ENCODE data around the gene BCAP29.

BCAP29 gene

GRCh38 chr7:107582875-107583274 lies 2.8 kb downstream of the BCAP29 start:
- no peak for DNase-seq

DNA sequence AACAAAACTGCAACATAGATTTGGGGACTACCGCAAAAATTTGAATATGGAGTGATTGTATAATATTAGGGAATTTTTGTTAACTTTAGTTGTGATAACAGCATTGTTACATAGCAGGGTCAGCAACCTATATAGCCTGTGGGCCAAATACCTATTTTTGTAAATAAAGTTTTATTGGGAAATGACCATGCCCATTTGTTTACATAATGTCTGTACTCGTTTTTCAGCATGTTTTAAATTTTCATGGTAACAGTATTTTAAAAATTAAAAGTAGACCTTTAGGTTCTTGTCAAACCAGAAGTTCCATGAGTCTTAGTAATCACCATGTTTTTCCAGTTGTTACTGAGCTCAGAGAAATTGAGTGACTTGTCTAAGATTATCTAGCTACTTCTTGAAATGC lies 4.7 kb downstream of the BCAP29 start:
- DNase-seq: no peak

DNA sequence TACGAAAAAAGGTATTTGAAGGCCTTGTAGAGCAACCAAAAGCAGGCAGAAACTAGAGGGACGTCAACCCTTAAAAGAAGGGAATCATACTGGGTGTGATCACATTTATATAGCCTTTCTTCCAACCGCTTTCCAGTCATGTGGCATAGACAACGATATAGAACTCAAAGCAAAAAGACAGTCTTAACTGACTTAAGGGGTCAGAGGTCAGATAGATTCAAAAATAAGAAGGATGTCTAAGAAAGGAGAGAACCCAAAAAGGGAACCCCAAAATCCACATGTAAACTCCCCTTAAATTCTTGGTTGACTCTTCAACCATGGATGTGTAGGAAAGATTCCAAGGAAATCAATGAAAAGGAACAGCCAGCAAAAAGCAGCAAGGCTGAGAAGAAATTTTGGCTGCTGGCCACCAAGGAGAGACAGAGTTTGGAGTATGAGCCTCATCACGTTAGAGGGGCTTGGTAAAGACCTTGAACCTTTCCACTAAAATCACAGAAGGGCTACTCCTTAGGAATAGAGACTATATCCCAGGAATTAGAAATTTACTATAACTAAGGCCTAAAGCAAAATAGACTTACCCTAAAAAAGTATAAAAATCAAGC lies 8.6 kb downstream of the BCAP29 start:
- DNase-seq: no peak

DNA sequence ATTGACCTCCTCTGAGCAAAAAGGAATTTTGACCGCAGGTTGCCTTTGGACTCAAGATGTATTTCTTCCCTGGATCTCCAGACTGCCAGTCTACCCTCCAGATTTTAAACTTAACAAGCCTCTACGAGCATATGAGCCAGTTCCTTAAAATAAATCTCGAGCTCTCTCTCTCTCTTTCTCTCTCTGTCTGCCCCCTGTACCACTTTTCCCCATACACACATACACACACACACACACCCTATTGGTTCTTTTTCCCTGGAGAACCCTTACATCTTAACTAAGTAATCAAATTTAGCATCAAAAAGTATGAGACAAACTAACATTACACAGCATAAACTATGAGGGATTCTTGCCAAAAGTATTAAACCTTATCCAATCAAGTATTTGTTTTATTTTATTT lies 11.4 kb downstream of the BCAP29 start:
- DNase-seq: no peak

DNA sequence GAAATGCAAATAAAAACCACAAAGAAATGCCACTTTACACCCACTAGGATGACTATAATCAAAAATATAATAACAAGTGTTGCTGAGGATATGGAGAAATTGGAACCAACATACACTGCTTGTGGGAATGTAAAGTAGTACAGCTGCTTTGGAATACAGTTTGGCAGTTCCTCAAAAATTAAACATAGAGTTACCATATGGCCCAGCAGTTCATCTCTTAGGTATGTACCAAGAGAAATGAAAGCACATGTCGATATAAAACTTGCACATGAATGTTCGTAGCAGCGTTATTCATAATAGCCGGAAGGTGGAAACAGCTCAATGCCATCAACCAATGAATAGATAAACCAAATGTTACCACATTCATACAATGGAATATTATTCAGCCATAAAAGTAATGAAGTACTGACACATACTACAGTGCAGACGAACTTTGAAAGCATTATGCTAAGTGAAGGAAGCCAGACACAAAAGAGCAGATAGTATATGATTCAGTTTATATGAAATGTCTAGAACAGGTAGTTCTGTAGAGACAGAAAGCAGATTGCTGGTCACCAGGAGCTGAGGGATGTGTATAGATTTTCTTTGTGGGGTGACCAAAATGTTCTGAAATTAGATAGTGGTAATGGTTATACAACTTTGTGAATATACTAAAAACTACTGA lies 12.4 kb downstream of the BCAP29 start:
- DNase-seq: no peak

DNA sequence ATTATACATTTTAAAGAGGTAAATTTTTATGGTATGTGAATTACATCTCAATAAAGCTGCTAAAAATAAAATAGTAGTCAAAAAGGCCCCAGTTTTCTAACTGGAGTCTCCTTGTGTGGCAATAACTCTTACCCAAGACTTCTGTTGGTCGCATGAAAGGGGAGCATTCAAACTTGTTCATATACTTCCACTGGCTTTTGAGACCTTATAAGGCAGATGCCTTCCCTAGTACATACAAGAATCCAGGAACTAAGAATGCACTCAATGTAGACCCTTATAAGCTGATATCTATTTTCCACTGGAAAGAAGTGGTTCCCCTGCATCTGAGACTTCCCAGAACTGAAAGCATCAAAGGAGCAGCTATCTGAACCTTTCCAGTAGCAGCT lies 13.0 kb downstream of the BCAP29 start:
- DNase-seq: no peak

DNA sequence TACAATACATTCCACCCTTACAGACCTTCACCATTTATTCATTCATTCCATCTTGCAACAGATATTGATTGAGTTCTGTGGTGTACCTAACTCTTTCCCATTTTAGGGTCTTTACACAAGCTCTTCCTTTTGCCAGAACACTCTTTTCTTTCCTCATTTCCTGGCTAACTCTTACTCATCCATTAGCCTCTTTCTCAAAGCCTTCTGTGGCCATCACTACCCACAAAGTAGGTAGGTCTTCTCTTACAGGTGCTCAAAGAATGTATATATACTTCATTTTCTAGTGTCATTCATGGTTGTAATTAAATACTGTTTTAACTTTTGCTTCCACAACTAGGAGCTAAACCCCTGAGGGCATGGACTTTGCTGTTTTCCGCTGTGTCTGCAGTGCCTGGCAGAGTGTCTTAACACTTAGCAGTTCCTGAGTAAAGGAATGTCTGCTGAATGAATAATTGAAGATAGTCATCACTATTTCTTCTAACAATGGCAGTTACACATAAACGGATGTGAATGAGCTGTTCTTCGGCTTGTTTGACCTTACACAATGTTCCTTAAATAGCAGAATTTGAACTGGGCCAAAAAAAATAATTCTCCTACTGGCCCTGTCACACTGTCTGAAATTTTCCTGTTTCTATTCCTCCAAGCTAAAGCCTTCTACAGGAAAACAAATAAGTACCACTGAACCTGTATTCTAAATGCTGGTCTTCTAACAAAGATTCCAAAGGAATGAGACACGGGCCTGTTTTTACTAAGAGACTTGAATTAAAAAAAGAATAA lies 15.1 kb downstream of the BCAP29 start:
- no peak for DNase-seq

- no peak for DNase-seq
Observed at GRCh38 chr7:107596881-107597581, 17.0 kb downstream of the BCAP29 start.

DNA sequence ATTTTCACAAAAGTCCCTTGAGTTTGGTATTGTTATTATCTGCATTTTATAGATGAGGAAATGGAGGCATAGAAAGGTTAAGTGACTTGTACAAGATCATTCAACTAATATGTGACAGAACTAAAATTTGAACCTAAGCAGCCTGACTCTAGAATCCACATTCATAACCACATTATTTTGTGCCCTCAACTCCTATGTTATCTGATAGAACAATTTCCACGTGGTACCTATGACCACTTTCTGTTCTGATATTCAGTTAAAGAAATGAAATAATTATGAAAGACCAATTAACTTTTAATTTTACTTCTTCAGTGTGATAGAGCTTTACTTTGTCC lies 17.5 kb downstream of the BCAP29 start:
- DNase-seq: no peak

- no peak for DNase-seq
Observed at GRCh38 chr7:107597953-107598352, 17.9 kb downstream of the BCAP29 start.

DNA sequence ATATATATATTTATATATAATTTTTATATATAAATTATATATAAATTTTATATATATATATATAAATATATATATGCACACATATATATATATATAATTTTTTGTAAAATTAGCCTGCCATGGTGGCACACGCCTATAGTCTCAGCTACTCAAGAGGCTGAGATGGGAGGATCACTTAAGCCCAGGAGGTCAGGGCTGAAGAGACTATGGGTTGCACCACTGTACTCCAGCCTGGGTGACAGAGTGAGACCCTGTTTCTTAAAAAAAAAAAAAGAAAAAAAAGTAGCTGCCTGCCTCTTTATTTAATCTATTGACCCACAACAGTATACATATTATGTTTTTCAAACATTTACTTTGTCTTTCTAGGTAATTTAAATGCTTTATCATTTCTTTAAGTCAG lies 19.2 kb downstream of the BCAP29 start:
- no peak for DNase-seq

- no peak for DNase-seq
Observed at GRCh38 chr7:107600816-107601215, 20.8 kb downstream of the BCAP29 start.

GRCh38 chr7:107605218-107605815 lies 25.3 kb downstream of the BCAP29 start:
- DNase-seq: no peak

DNA sequence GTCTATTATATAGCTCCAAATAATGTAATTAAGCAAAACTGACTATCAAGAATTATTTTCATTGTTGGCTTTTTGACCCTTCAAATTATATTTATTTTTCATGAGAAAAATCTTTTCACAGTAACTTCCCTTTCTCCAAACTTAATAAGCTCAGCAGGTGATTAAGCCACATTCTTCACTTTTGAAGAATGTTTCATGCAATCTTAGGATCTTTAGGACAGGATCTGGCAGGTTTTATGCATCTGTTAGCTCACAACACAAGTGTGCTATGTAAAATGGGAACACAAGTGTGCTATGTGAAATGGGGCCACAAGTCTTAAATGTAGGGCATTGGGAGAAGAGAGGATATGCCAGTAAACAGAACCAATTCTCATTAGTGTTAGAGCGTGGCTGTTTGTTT lies 26.3 kb downstream of the BCAP29 start:
- no peak for DNase-seq

DNA sequence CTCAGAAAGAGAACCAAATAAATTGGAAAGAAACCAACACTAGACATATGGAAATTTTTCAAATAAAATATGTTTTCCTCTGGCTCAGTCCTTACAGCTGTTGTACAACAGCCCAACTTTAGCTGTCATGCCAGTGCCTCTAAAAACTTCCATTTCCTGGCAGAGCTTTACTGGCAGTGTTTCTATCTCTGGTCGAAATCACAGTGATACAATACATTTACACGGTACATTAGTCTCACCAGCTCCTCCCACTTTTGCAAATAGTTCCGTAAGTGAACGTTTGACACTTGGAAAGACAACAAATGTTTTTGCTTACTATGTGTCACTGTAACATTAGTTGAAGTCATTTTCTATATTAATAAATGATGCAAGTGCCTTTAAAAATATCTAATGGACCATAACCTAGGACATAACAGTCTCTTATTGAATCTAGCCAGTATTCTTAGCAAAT lies 29.8 kb downstream of the BCAP29 start:
- no peak for DNase-seq

DNA sequence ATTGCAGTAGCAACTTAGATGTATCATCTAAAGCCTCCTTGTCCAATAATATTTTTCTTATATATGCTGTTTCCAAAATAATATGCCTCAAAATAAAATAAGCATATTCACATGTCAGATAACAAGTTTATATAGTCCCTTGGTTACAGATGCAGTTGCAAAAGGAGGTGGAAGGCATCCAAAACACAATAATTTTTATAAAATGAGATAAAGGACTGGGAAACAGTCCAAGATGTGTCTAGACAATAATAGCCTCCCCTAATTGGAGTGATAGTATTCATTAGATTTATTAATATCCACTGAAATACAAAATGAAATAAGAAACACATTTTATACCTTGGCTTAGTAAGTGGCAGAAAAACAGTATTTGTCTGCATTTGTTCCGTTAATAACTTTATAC lies 30.3 kb downstream of the BCAP29 start:
- DNase-seq: no peak

DNA sequence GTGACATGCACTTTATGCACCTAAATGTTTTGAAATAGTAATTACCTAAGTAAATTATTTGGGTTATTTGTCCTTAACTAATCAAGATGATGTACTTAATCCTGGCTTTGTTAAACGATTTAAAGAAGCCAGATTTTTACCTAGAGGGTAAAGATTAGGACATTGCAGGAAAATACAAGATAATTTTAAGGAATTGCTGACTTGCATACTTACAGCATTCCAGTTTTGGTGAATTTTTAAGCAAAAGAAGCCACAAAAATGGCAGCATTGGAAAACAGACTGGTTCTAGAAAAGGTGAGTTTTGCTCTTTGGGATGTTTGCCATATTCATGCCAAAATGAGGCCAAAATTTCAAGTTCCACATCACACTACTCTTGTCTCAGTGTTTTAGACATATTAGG lies 33.4 kb downstream of the BCAP29 start:
- no peak for DNase-seq

DNA sequence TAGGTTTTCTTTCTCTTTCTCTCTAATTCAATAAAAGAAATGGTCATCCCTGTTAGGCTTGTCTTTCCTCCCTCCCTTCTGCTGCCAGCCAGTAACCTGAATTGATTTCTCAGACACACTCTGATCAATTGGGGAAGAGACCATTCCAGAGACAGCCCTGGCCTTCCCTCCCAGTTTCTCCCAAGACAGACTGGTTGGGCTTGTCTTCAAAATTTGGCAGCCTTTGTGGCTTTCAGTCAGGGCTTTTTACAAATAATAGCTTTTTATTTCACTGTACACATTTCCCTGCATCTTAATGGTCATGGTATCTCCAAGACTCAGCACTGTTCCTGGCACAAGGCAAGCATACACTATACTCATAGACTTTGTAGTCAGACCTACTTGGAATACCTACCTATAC lies 33.9 kb downstream of the BCAP29 start:
- DNase-seq: no peak

- no peak for DNase-seq
Observed at GRCh38 chr7:107614425-107614824, 34.4 kb downstream of the BCAP29 start.

GRCh38 chr7:107615910-107616680 lies 36.0 kb downstream of the BCAP29 start:
- no peak for DNase-seq

DNA sequence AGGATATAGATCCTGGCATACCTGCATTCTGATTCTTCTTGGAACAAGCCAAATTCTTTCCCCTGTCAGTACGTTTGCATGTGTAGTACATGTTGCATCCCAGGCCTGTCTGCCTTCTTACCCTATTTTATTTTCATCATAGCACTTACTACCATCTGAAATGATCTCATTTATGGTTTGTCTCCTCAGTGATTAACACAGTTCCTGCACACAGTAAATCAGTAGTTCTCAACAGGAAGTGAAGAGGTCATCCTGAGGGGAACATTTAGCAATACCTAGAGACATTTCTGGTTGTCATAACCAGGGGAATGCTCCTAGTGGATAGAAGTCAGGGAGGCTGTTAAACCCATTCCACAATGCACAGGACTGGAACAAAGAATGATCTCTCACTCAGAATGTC lies 42.4 kb downstream of the BCAP29 start:
- DNase-seq: no peak

- DNase-seq: no peak
Observed at GRCh38 chr7:107622894-107623293, 42.8 kb downstream of the BCAP29 start.

GRCh38 chr7:107627002-107627401 lies 47.0 kb downstream of the BCAP29 start:
- no peak for DNase-seq

Data from CD4-positive, alpha-beta T cell treated with Interleukin-4 for 4 hours (primary cell).